ENCODE data around the gene PFDN1. TPM values are rescaled to one million over a fixed set of nuclear protein-coding genes. Genes with fewer than 3 reads are reported as not detected.

The PFDN1 gene
- total and polyA plus RNA-seq, 9 of the 15 experiments (the other 6 are each of a cell fraction or from before 2014, with no cell fraction given): 45.5 to 215 (median 78.0) TPM

DNA sequence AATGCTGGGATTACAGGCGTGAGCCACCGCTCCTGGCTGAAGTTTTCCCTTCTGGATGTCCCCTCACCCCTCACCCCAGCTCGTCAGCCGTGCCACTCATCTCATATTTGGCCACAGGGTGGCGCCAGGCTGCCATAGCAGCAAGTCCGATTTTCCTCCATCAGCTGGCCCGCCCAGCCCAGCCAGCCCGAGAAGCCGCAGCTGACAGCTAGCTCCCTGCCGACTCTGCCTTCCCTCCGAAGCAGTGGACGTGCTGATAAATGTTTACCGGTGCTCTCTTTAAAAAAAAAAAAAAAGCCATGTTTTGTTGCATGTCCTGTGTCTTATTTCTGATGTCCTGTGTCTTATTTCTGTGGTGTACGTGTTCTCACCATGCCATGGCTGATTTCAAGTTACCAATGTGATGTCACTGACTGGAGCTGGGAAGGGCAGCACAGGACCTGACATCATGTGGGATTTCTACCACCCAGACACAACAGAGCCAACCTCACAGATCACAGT, 58.3 kb downstream of the PFDN1 start:
- Histone ChIP-seq H3K9me1 (ENCODE audit: control insufficient read depth, insufficient read depth, low read length) (no peaks in the 10 kb centered on the region), H3K27me3 (ENCODE audit: control insufficient read depth in 2 of 2, insufficient read depth in 2 of 2, low read length in 2 of 2) (no peaks in the 10 kb centered on the region), H3K79me2 (ENCODE audit: control insufficient read depth, insufficient read depth, low read length) (peaks cover 9% of the 10 kb centered on the region; the same call in 1 of the 3 replicates), H3K4me2 (ENCODE audit: insufficient read depth, low read length) (no peak overlapping the region; the same call in 1 of the 2 replicates), H4K20me1 (replicated peaks; ENCODE audit: control insufficient read depth, insufficient read depth, low read length) (peaks cover 19% of the 10 kb centered on the region), H3K4me1 (replicated peaks in 1 of 2; ENCODE audit: control insufficient read depth in 2 of 2, insufficient read depth in 2 of 2, low read length in 2 of 2) (peaks cover 15 to 27% of the 10 kb centered on the region in 2 experiments), H3K9ac (ENCODE audit: insufficient read depth in 1 of 2, low read depth in 2 of 2, low read length in 2 of 2) (no peak overlapping the region), H3K4me3 (no peak overlapping the region), H2AFZ (ENCODE audit: low read depth, low read length) (no peak overlapping the region), H3K36me3 (ENCODE audit: control insufficient read depth, insufficient read depth, low read length) (peaks cover 53% of the 10 kb centered on the region), H3K27ac (ENCODE audit: extremely low read depth, low read depth, low read length) (no peak overlapping the region), H3K9me3 (replicated peaks; ENCODE audit: control insufficient read depth, insufficient read depth, low read depth, low read length) (no peaks in the 10 kb centered on the region)
- BruUV-seq (replicated peaks): no TSS peak
- 23% methylated on average over 14 of the region's 14 CpGs for WGBS (ENCODE audit: insufficient coverage, low coverage, missing lambda C conversion rate)
- DNase-seq (ENCODE audit: extremely low read depth in 1 of 4, low spot score in 3 of 4) (peak; percentile 77 to 90 (median 81)), ATAC-seq (peak; percentile 85), FAIRE-seq (peak; percentile 82)
- ChIA-PET CTCF (ENCODE audit: low intra/inter-chr PET ratio) (interaction anchor here (0.7 to 4.1 kb wide), 5 partner anchors 99 to 796 kb away, joined by 3 to 37 read pairs (median 4); no protein-coding TSS in a partner anchor), POLR2A (interaction anchor here (0.6 to 3.6 kb wide), 8 partner anchors 11 to 1012 kb away, joined by 3 to 12 read pairs (median 4); partner anchors contain the start of genes HBEGF and SLC4A9)
- intact Hi-C loops (cut with micrococcal nuclease) (loop anchor here (1.0 to 10.0 kb wide), 5 partner anchors 102 to 488 kb away; partner anchors contain the start of genes HBEGF and SRA1), in situ Hi-C loops (cut with MboI) (loop anchor here (5.0 to 10.0 kb wide), 3 partner anchors 58 to 480 kb away; partner anchors contain the start of gene PFDN1)
- TF ChIP-seq EHMT2 (IDR thresholded peaks at IDR 0.05) (no peak), ZNF3 (CRISPR knock-in tag; IDR thresholded peaks at IDR 0.05) (no peak), MXI1 (IDR thresholded peaks at IDR 0.05; ENCODE audit: low read depth, low read length) (no peak), CHD2 (IDR thresholded peaks at IDR 0.05; ENCODE audit: low read depth, low read length) (0 out of 2 replicates have a peak, but pooled peaks have one; percentile 15), ZNF583 (CRISPR knock-in tag; IDR thresholded peaks at IDR 0.05) (no peak), GTF2E2 (tag; IDR thresholded peaks at IDR 0.05) (no peak), ZNF217 (CRISPR knock-in tag; IDR thresholded peaks at IDR 0.05) (no peak), RBM22 (IDR thresholded peaks at IDR 0.05; ENCODE audit: low read depth, low read length, poor library complexity, severe bottlenecking) (no peak), ZNF232 (CRISPR knock-in tag; IDR thresholded peaks at IDR 0.05) (no peak), DMBX1 (CRISPR knock-in tag; IDR thresholded peaks at IDR 0.05; ENCODE audit: borderline replicate concordance) (no peak)
- TF ChIP-seq, protein P1, sequence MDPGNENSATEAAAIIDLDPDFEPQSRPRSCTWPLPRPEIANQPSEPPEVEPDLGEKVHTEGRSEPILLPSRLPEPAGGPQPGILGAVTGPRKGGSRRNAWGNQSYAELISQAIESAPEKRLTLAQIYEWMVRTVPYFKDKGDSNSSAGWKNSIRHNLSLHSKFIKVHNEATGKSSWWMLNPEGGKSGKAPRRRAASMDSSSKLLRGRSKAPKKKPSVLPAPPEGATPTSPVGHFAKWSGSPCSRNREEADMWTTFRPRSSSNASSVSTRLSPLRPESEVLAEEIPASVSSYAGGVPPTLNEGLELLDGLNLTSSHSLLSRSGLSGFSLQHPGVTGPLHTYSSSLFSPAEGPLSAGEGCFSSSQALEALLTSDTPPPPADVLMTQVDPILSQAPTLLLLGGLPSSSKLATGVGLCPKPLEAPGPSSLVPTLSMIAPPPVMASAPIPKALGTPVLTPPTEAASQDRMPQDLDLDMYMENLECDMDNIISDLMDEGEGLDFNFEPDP (CRISPR knock-in tag; IDR thresholded peaks at IDR 0.05): no peak
- TF ChIP-seq, protein P2, sequence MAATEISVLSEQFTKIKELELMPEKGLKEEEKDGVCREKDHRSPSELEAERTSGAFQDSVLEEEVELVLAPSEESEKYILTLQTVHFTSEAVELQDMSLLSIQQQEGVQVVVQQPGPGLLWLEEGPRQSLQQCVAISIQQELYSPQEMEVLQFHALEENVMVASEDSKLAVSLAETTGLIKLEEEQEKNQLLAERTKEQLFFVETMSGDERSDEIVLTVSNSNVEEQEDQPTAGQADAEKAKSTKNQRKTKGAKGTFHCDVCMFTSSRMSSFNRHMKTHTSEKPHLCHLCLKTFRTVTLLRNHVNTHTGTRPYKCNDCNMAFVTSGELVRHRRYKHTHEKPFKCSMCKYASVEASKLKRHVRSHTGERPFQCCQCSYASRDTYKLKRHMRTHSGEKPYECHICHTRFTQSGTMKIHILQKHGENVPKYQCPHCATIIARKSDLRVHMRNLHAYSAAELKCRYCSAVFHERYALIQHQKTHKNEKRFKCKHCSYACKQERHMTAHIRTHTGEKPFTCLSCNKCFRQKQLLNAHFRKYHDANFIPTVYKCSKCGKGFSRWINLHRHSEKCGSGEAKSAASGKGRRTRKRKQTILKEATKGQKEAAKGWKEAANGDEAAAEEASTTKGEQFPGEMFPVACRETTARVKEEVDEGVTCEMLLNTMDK (IDR thresholded peaks at IDR 0.05; ENCODE audit: borderline replicate concordance, insufficient read depth, low read depth, low read length, poor library complexity, severe bottlenecking): peak; percentile 58
- TF ChIP-seq, protein P3, sequence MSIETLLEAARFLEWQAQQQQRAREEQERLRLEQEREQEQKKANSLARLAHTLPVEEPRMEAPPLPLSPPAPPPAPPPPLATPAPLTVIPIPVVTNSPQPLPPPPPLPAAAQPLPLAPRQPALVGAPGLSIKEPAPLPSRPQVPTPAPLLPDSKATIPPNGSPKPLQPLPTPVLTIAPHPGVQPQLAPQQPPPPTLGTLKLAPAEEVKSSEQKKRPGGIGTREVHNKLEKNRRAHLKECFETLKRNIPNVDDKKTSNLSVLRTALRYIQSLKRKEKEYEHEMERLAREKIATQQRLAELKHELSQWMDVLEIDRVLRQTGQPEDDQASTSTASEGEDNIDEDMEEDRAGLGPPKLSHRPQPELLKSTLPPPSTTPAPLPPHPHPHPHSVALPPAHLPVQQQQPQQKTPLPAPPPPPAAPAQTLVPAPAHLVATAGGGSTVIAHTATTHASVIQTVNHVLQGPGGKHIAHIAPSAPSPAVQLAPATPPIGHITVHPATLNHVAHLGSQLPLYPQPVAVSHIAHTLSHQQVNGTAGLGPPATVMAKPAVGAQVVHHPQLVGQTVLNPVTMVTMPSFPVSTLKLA (conservative IDR thresholded peaks at IDR 0.05): no peak

All from K562 (cell line).